Astrocyte (in vitro differentiated cells and primary cell): ENCODE data around the gene SYNE1. TPM values are rescaled to one million over a fixed set of nuclear protein-coding genes. Genes with fewer than 3 reads are reported as not detected.
"Not testable (repeated sequence)": the region's sequence is repeated elsewhere in the genome, so short reads cannot be mapped to it uniquely, and the experiment has no call there.

Source experiments
- DNase-seq: peaks from one replicate; pipeline ENCODE4 v3.0.0-alpha.2; 2010; ENCODE audit warnings: low read depth
- FAIRE-seq: peaks from 2 replicates; lab custom pipeline; 2011; peaks lifted over from hg19 to GRCh38; lab: Jason Lieb, UNC
- H2AFZ ChIP-seq: 2 replicates; pipeline ENCODE4 v1.6.0; 2012; ENCODE audit warnings: low read depth, low read length, inconsistent platforms
- H3K27ac ChIP-seq: 2 replicates; pipeline ENCODE4 v1.5.1; 2011; ENCODE audit warnings: low read depth, low read length, inconsistent platforms
- H3K27me3 ChIP-seq: 2 replicates; pipeline ENCODE4 v1.6.0; 2011; ENCODE audit warnings: low read length, inconsistent platforms; ENCODE audit not compliant: insufficient read depth
- H3K36me3 ChIP-seq: 2 replicates; pipeline ENCODE4 v1.5.1; 2011; ENCODE audit warnings: low read length, inconsistent platforms; ENCODE audit not compliant: insufficient read depth
- H3K4me1 ChIP-seq: 2 replicates; pipeline ENCODE4 v1.5.1; 2011; ENCODE audit warnings: low read length, inconsistent platforms; ENCODE audit not compliant: insufficient read depth
- H3K4me2 ChIP-seq: 2 replicates; pipeline ENCODE4 v1.6.0; 2012; ENCODE audit warnings: low read length, inconsistent platforms
- H3K4me3 ChIP-seq: 2 replicates; pipeline ENCODE4 v1.5.1; 2011; ENCODE audit warnings: low read depth, mild to moderate bottlenecking, low read length, inconsistent platforms; ENCODE audit not compliant: insufficient read depth
- H3K79me2 ChIP-seq: 2 replicates; pipeline ENCODE4 v1.6.0; 2012; ENCODE audit warnings: mild to moderate bottlenecking, low read length, inconsistent platforms; ENCODE audit not compliant: insufficient read depth
- H3K9ac ChIP-seq: 2 replicates; pipeline ENCODE4 v1.6.0; 2012; ENCODE audit warnings: mild to moderate bottlenecking, low read length, inconsistent platforms
- H3K9me3 ChIP-seq: 2 replicates; pipeline ENCODE4 v1.5.1; 2012; ENCODE audit warnings: low read depth, mild to moderate bottlenecking, low read length, inconsistent platforms; ENCODE audit not compliant: insufficient read depth
- H4K20me1 ChIP-seq: 2 replicates; pipeline ENCODE4 v1.6.0; 2012; ENCODE audit warnings: low read length, inconsistent platforms; ENCODE audit not compliant: insufficient read depth
- H3K27ac Mint-ChIP-seq: one replicate; pipeline ENCODE4 v1.8.0; 2021; ENCODE audit warnings: mild to moderate bottlenecking, mixed read lengths; ENCODE audit not compliant: unreplicated experiment
- H3K27me3 Mint-ChIP-seq: one replicate; pipeline ENCODE4 v1.8.0; 2021; ENCODE audit warnings: low read depth, mixed read lengths; ENCODE audit not compliant: unreplicated experiment
- H3K36me3 Mint-ChIP-seq: one replicate; pipeline ENCODE4 v1.8.0; 2021; ENCODE audit warnings: low read depth, mixed read lengths; ENCODE audit not compliant: unreplicated experiment
- H3K4me1 Mint-ChIP-seq: one replicate; pipeline ENCODE4 v1.8.0; 2021; ENCODE audit warnings: low read depth, mixed read lengths; ENCODE audit not compliant: unreplicated experiment
- H3K4me3 Mint-ChIP-seq: one replicate; pipeline ENCODE4 v1.8.0; 2021; ENCODE audit warnings: mild to moderate bottlenecking, moderate library complexity, mixed read lengths; ENCODE audit not compliant: unreplicated experiment
- H3K9me3 Mint-ChIP-seq: one replicate; pipeline ENCODE4 v1.8.0; 2021; ENCODE audit warnings: mild to moderate bottlenecking, mixed read lengths; ENCODE audit not compliant: unreplicated experiment
- CTCF ChIP-seq: IDR thresholded peaks from 2 replicates; pipeline ENCODE4 v1.5.1; 2011; ENCODE audit warnings: low read depth, mild to moderate bottlenecking, inconsistent platforms, low read length, moderate library complexity; ENCODE audit not compliant: insufficient read depth
- EZH2 ChIP-seq: IDR thresholded peaks from 2 replicates; pipeline ENCODE4 v1.6.1; 2012; ENCODE audit warnings: mild to moderate bottlenecking, low read length, inconsistent platforms; ENCODE audit not compliant: insufficient read depth
- total RNA-seq: library from RNA; stranded (reverse); gene quantifications from 2 replicates; pipeline ENCODE4 v1.2.1, GENCODE V29; 2021

Gene SYNE1
- total RNA-seq, 1 donor from 2014 or later = 66.5 TPM

DNA sequence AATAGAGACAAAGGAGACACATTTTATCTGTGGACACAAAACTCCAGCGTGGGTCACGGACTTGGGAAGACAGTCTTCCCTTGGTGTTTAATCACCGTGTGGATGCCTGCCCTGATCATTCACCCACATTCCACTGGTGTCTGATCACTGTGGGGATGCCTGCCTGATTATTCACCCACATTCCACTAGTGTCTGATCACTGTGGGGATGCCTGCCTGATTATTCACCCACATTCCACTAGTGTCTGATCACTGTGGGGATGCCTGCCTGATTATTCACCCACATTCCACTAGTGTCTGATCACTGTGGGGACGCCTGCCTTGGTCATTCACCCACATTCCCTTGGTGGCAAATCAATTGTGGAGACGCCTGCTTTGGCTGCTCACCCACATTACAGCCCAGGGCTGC lies 146.2 kb downstream of the SYNE1 start:
- H3K4me1 ChIP-seq, H3K9me3 ChIP-seq, H3K9me3 Mint-ChIP-seq, H4K20me1 ChIP-seq, H3K4me2 ChIP-seq, H3K27me3 ChIP-seq, H3K36me3 ChIP-seq, H3K27me3 Mint-ChIP-seq, H3K79me2 ChIP-seq, H2AFZ ChIP-seq, H3K36me3 Mint-ChIP-seq, H3K4me3 ChIP-seq, FAIRE-seq, H3K4me1 Mint-ChIP-seq: not testable (repeated sequence)
- Mint-ChIP-seq H3K4me3 (peak overlapping the region; percentile 43), H3K27ac (peak overlapping the region; percentile 99)
- peak; percentile 73 for DNase-seq
- Histone ChIP-seq H3K27ac (peak overlapping the region; percentile 75), H3K9ac (peak overlapping the region; percentile 58)

GRCh38 chr6:152484806-152485205 lies 152.4 kb downstream of the SYNE1 start:
- H3K27ac ChIP-seq = no peak overlapping the region
- no peak overlapping the region for H3K4me3 ChIP-seq
- H3K27me3 ChIP-seq = no peaks in the 10 kb centered on the region
- no peaks in the 10 kb centered on the region for H3K79me2 ChIP-seq
- Mint-ChIP-seq H3K27me3 (no peaks in the 10 kb centered on the region), H3K27ac (no peak overlapping the region), H3K4me1 (peaks cover 2% of the 10 kb centered on the region), H3K36me3 (peaks cover 4% of the 10 kb centered on the region), H3K4me3 (no peak overlapping the region), H3K9me3 (no peaks in the 10 kb centered on the region)
- H2AFZ ChIP-seq = no peak overlapping the region
- H4K20me1 ChIP-seq = no peaks in the 10 kb centered on the region
- FAIRE-seq (no peak), DNase-seq (no peak)
- H3K36me3 ChIP-seq = no peaks in the 10 kb centered on the region
- no peaks in the 10 kb centered on the region for H3K9me3 ChIP-seq
- H3K4me1 ChIP-seq = no peaks in the 10 kb centered on the region
- no peak overlapping the region for H3K4me2 ChIP-seq
- TF ChIP-seq EZH2 = no peak
- TF ChIP-seq CTCF = no peak
- H3K9ac ChIP-seq = no peak overlapping the region

GRCh38 chr6:152482289-152482688 lies 154.9 kb downstream of the SYNE1 start:
- Mint-ChIP-seq H3K27ac (no peak overlapping the region), H3K27me3 (no peaks in the 10 kb centered on the region), H3K36me3 (peaks cover 2% of the 10 kb centered on the region), H3K9me3 (no peaks in the 10 kb centered on the region), H3K4me3 (no peak overlapping the region), H3K4me1 (no peaks in the 10 kb centered on the region)
- TF ChIP-seq EZH2 (no peak), CTCF (no peak)
- H3K27me3 ChIP-seq = no peaks in the 10 kb centered on the region
- DNase-seq (no peak), FAIRE-seq (no peak)
- no peaks in the 10 kb centered on the region for H3K9me3 ChIP-seq
- H3K9ac ChIP-seq = no peak overlapping the region
- H3K4me3 ChIP-seq = no peak overlapping the region
- H3K27ac ChIP-seq = no peak overlapping the region
- H3K4me2 ChIP-seq = no peak overlapping the region
- H3K79me2 ChIP-seq = no peaks in the 10 kb centered on the region
- H4K20me1 ChIP-seq = no peaks in the 10 kb centered on the region
- H2AFZ ChIP-seq = no peak overlapping the region
- no peaks in the 10 kb centered on the region for H3K4me1 ChIP-seq
- no peaks in the 10 kb centered on the region for H3K36me3 ChIP-seq
